ENCODE measurements around the gene RALBP1. TPM values are rescaled to one million over a fixed set of nuclear protein-coding genes. Genes with fewer than 3 reads are reported as not detected.
A peak's percentile ranks its signal among the peaks of the same experiment; 100 is the strongest.

The RALBP1 gene
- total RNA-seq, 1 donor from 2014 or later: 61.9 TPM

GRCh38 chr18:9547782-9548181 is 72.5 kb downstream of the RALBP1 start:
- no peak for DNase-seq (ENCODE audit: low spot score)

GRCh38 chr18:9549405-9549804 is 74.1 kb downstream of the RALBP1 start:
- no peak for DNase-seq (ENCODE audit: low spot score)

- DNase-seq (ENCODE audit: low spot score): no peak
Observed at GRCh38 chr18:9550429-9550828, 75.1 kb downstream of the RALBP1 start.

GRCh38 chr18:9552191-9552590 is 76.9 kb downstream of the RALBP1 start:
- DNase-seq (ENCODE audit: low spot score): no peak

- no peak for DNase-seq (ENCODE audit: low spot score)
Observed at GRCh38 chr18:9552616-9553015, 77.3 kb downstream of the RALBP1 start.

GRCh38 chr18:9557250-9557943 is 82.1 kb downstream of the RALBP1 start:
- DNase-seq (ENCODE audit: low spot score): no peak

GRCh38 chr18:9558387-9559064 is 83.2 kb downstream of the RALBP1 start:
- no peak for DNase-seq (ENCODE audit: low spot score)

GRCh38 chr18:9559253-9559652 is 83.9 kb downstream of the RALBP1 start:
- peak; percentile 18 for DNase-seq (ENCODE audit: low spot score)

GRCh38 chr18:9561759-9562158 is 86.4 kb downstream of the RALBP1 start:
- no peak for DNase-seq (ENCODE audit: low spot score)

GRCh38 chr18:9562584-9562983 is 87.3 kb downstream of the RALBP1 start:
- DNase-seq (ENCODE audit: low spot score): no peak

- DNase-seq (ENCODE audit: low spot score): no peak
Observed at GRCh38 chr18:9563331-9563730, 88.0 kb downstream of the RALBP1 start.

GRCh38 chr18:9565407-9565806 is 90.1 kb downstream of the RALBP1 start:
- no peak for DNase-seq (ENCODE audit: low spot score)

- DNase-seq (ENCODE audit: low spot score): no peak
Observed at GRCh38 chr18:9568186-9568585, 92.9 kb downstream of the RALBP1 start.

GRCh38 chr18:9569178-9569577 is 93.9 kb downstream of the RALBP1 start:
- no peak for DNase-seq (ENCODE audit: low spot score)

GRCh38 chr18:9570255-9570654 is 94.9 kb downstream of the RALBP1 start:
- no peak for DNase-seq (ENCODE audit: low spot score)

GRCh38 chr18:9571546-9571945 is 96.2 kb downstream of the RALBP1 start:
- DNase-seq (ENCODE audit: low spot score): no peak

GRCh38 chr18:9574473-9575115 is 99.3 kb downstream of the RALBP1 start:
- no peak for DNase-seq (ENCODE audit: low spot score)

GRCh38 chr18:9575558-9575957 is 100.2 kb downstream of the RALBP1 start:
- peak; percentile 96 for DNase-seq (ENCODE audit: low spot score)

GRCh38 chr18:9577361-9577760 is 102.0 kb downstream of the RALBP1 start:
- peak; percentile 29 for DNase-seq (ENCODE audit: low spot score)

GRCh38 chr18:9578306-9578705 is 103.0 kb downstream of the RALBP1 start:
- DNase-seq (ENCODE audit: low spot score): no peak

- DNase-seq (ENCODE audit: low spot score): no peak
Observed at GRCh38 chr18:9581667-9582066, 106.4 kb downstream of the RALBP1 start.

GRCh38 chr18:9586814-9587213 is 111.5 kb downstream of the RALBP1 start:
- DNase-seq (ENCODE audit: low spot score): no peak

Data from umbilical cord (tissue), 2 donors.